MM.1S (cell line): Measurements from ENCODE around the gene MRPL54.

Experiments
- DNase-seq: peaks from one replicate; pipeline ENCODE4 v3.0.0-alpha.2; 2015
- H2AFZ ChIP-seq: fragments of 300-600 bp; sonication (generic); 2 replicates; pipeline ENCODE4 v1.6.0; 2016; ENCODE audit warnings: antibody characterized with exemption, low read length
- H3F3A ChIP-seq: fragments of 300-600 bp; sonication (generic); 2 replicates; pipeline ENCODE4 v1.6.1; 2016; ENCODE audit warnings: mild to moderate bottlenecking, antibody characterized with exemption, low read length, moderate library complexity, mixed read lengths; ENCODE audit not compliant: insufficient read depth
- H3K27ac ChIP-seq: fragments of 300-600 bp; sonication (generic); 2 replicates; pipeline ENCODE4 v1.5.1; 2016; ENCODE audit warnings: mild to moderate bottlenecking, low read length
- H3K27me3 ChIP-seq: fragments of 300-600 bp; sonication (generic); replicated peaks from 2 replicates; pipeline ENCODE4 v1.6.0; 2016; ENCODE audit warnings: low read length; ENCODE audit not compliant: insufficient read depth
- H3K36me3 ChIP-seq: fragments of 300-600 bp; sonication (generic); replicated peaks from 2 replicates; pipeline ENCODE4 v1.6.1; 2016; ENCODE audit warnings: mild to moderate bottlenecking, low read length, mixed read lengths; ENCODE audit not compliant: insufficient read depth
- H3K4me1 ChIP-seq: fragments of 300-600 bp; sonication (generic); 2 replicates; pipeline ENCODE4 v1.6.1; 2016; ENCODE audit warnings: low read length, mixed read lengths
- H3K4me2 ChIP-seq: fragments of 300-600 bp; sonication (generic); 2 replicates; pipeline ENCODE4 v1.6.0; 2016; ENCODE audit warnings: low read depth, low read length
- H3K4me3 ChIP-seq: fragments of 300-600 bp; sonication (generic); 2 replicates; pipeline ENCODE4 v1.5.1; 2016; ENCODE audit warnings: low read length, mixed read lengths
- H3K79me2 ChIP-seq: fragments of 300-600 bp; sonication (generic); 2 replicates; pipeline ENCODE4 v1.6.1; 2016; ENCODE audit warnings: mixed run types, low read length, mixed read lengths
- H3K9ac ChIP-seq: fragments of 300-600 bp; sonication (generic); 2 replicates; pipeline ENCODE4 v1.6.1; 2016; ENCODE audit warnings: low read length, mixed read lengths
- H3K9me2 ChIP-seq: fragments of 300-600 bp; sonication (generic); replicated peaks from 2 replicates; pipeline ENCODE4 v1.6.1; 2016; ENCODE audit warnings: mild to moderate bottlenecking, low read length, mixed read lengths; ENCODE audit not compliant: insufficient read depth
- H3K9me3 ChIP-seq: fragments of 300-600 bp; sonication (generic); replicated peaks from 2 replicates; pipeline ENCODE4 v1.6.1; 2016; ENCODE audit warnings: mild to moderate bottlenecking, low read length, mixed read lengths; ENCODE audit not compliant: insufficient read depth
- H4K20me1 ChIP-seq: fragments of 300-600 bp; sonication (generic); 2 replicates; pipeline ENCODE4 v1.6.1; 2016; ENCODE audit warnings: mild to moderate bottlenecking, low read length, moderate library complexity, mixed read lengths; ENCODE audit not compliant: insufficient read depth
- CTCF ChIP-seq: fragments of 300-600 bp; sonication (generic); IDR thresholded peaks from 2 replicates; pipeline ENCODE4 v1.5.1; 2016; ENCODE audit warnings: antibody characterized with exemption, low read length, mixed read lengths
- EZH2 ChIP-seq: fragments of 300-600 bp; sonication (generic); optimal IDR thresholded peaks from 2 replicates; pipeline ENCODE3; 2017; ENCODE audit warnings: low read depth, mild to moderate bottlenecking, antibody characterized with exemption, low read length, mixed read lengths
- EZH2phosphoT487 ChIP-seq: fragments of 300-600 bp; sonication (generic); IDR thresholded peaks from 2 replicates; pipeline ENCODE4 v1.6.1; 2018; ENCODE audit warnings: antibody characterized with exemption, low read length

Gene MRPL54

GRCh38 chr19:3767050-3767449, 4.6 kb downstream of the MRPL54 start:
- no peak overlapping the region for H3K4me3 ChIP-seq
- H3K9me2 ChIP-seq = no peaks in the 10 kb centered on the region
- H3K36me3 ChIP-seq = no peaks in the 10 kb centered on the region
- TF ChIP-seq CTCF (no peak), EZH2phosphoT487 (no peak)
- no peaks in the 10 kb centered on the region for H3K27me3 ChIP-seq
- no peak overlapping the region for H3K9ac ChIP-seq
- H3K4me2 ChIP-seq = no peak overlapping the region
- no peak overlapping the region for H3K27ac ChIP-seq
- H2AFZ ChIP-seq = no peak overlapping the region
- peaks cover 5% of the 10 kb centered on the region for H3F3A ChIP-seq
- DNase-seq = no peak
- peaks cover 13% of the 10 kb centered on the region for H3K79me2 ChIP-seq
- H3K9me3 ChIP-seq = no peaks in the 10 kb centered on the region
- no peaks in the 10 kb centered on the region for H3K4me1 ChIP-seq
- no peaks in the 10 kb centered on the region for H4K20me1 ChIP-seq

DNA sequence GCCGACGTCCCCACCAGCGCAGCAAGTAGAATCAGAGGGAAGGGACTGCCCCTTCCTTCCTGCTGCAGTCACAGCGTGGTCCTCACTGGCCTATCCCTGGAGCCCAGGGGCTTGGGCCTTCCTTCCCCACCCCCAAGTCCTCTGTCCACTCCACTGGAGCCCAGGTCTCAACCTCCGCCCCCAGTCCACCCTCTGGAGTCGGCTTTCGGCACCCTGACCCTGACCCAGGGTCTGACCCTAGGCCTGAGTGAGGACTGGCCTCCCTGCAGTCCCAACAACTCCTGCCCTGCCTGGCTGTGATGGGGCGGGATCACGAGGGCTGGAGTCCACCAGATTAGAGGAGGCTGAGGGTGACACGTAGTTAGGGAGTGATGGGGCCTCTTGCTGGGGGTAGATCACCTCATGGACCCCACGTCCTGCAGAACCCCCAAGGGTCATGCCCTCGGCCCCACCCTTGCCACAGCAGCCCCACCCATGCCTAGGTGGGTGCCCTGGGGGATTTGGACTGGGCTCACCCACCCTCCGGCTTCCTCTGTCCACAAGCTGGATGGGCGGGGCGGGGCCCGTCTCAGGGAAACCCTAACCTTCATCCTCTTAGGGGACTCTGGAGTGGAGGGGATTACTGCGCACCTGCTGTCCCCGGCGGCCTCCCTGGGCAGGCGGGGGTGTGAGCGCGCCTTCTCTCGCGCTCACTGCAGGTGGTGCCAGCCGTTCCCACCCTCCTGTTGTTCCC, 5.7 kb downstream of the MRPL54 start:
- TF ChIP-seq EZH2phosphoT487 (no peak), CTCF (no peak)
- Histone ChIP-seq H2AFZ (no peak overlapping the region), H3K4me3 (no peak overlapping the region), H3K9ac (no peak overlapping the region), H3K27me3 (peaks cover 4% of the 10 kb centered on the region; the same call in 1 of the 2 replicates), H3K4me2 (no peak overlapping the region), H3F3A (no peaks in the 10 kb centered on the region), H4K20me1 (no peaks in the 10 kb centered on the region), H3K79me2 (peaks cover 11% of the 10 kb centered on the region), H3K27ac (no peak overlapping the region), H3K9me2 (no peaks in the 10 kb centered on the region), H3K9me3 (no peaks in the 10 kb centered on the region), H3K36me3 (no peaks in the 10 kb centered on the region), H3K4me1 (no peaks in the 10 kb centered on the region)
- no peak for DNase-seq

DNA sequence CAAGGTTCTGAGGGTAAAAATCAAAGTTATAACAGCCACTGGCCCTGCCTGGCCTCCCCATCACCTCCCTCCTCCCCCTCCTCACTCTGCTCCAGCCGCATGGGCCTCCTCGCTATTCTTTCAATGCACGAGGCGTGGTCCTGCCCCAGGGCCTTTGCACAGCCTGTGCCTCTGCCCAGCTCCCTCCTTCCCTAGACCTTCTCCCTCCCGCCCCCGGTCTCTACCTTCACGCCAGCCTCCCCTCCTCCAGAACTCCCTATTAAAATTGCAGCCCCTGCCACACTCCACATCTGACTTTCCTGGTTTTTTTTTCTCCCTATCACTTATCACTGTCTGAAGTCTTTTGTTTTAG, 6.2 kb downstream of the MRPL54 start:
- no peaks in the 10 kb centered on the region for H3K4me1 ChIP-seq
- no peaks in the 10 kb centered on the region for H3F3A ChIP-seq
- peaks cover 6% of the 10 kb centered on the region; the same call in 1 of the 2 replicates for H3K27me3 ChIP-seq
- no peak overlapping the region for H3K27ac ChIP-seq
- H3K36me3 ChIP-seq = no peaks in the 10 kb centered on the region
- H3K79me2 ChIP-seq = peaks cover 7% of the 10 kb centered on the region; the same call in 1 of the 2 replicates
- DNase-seq = no peak
- TF ChIP-seq EZH2 = no peak
- no peak for TF ChIP-seq EZH2phosphoT487
- TF ChIP-seq CTCF = no peak
- H3K4me3 ChIP-seq = no peak overlapping the region
- no peak overlapping the region for H2AFZ ChIP-seq
- no peaks in the 10 kb centered on the region for H4K20me1 ChIP-seq
- H3K4me2 ChIP-seq = no peak overlapping the region
- no peaks in the 10 kb centered on the region for H3K9me3 ChIP-seq
- H3K9ac ChIP-seq = no peak overlapping the region
- H3K9me2 ChIP-seq = no peaks in the 10 kb centered on the region
